Panc1 (cell line): ENCODE measurements around the gene PAPOLB.

Experiments
- SIN3A ChIP-seq: IDR thresholded peaks from 2 replicates; pipeline ENCODE4 v1.6.1; 2012; ENCODE audit warnings: low read depth, mild to moderate bottlenecking, low read length, moderate library complexity, borderline replicate concordance; ENCODE audit not compliant: insufficient read depth
- TF ChIP-seq, protein P1 (sequence below): fragments of 450-650 bp; IDR thresholded peaks from 2 replicates; pipeline ENCODE4 v1.5.1; 2017; ENCODE audit warnings: mild to moderate bottlenecking

DNA sequence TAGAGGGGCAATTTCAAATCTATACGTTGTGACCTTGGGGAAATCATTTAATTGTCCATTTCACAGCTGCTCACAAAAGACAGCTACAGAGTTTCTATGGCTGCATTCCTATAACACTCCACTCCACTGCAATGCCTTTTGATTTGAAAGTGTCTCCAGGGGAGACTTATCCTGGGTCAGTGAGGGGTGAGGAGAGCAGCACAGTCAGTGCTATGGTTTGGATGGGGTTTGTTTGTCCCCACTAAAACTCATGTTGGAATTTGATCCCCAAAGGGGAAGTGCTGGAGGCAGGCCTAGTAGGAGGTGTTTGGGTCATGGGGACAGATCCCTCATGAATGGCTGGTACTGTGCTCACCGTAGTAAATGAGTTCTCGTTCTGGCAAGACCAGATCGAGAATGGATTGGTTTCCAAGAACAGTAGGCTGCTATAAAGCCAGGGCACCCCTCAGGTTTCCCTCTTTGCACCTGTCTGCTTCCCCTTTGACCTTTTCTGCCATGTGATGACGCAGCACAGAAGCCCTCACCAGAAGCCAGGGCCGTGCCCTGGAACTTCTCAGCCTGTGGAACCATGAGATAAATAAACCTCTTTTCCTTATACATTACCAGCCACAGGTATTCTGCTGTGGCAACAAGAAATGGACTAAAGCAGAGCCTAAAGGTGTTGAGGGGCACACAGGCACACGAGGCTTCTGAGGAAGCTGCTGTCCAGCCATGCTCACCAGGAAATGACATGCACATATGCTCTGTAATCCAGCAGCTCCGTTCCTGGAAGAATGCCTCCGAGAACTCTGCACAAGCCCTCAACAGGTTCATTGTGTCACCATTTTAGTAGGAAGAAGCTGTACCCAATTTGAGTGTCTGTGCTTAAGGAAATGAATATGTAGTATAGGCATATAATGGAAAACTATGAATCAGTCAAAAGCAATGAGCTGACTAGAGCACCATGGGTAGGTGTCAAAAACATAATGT lies 5.0 kb upstream of the PAPOLB start:
- TF ChIP-seq, protein P1, sequence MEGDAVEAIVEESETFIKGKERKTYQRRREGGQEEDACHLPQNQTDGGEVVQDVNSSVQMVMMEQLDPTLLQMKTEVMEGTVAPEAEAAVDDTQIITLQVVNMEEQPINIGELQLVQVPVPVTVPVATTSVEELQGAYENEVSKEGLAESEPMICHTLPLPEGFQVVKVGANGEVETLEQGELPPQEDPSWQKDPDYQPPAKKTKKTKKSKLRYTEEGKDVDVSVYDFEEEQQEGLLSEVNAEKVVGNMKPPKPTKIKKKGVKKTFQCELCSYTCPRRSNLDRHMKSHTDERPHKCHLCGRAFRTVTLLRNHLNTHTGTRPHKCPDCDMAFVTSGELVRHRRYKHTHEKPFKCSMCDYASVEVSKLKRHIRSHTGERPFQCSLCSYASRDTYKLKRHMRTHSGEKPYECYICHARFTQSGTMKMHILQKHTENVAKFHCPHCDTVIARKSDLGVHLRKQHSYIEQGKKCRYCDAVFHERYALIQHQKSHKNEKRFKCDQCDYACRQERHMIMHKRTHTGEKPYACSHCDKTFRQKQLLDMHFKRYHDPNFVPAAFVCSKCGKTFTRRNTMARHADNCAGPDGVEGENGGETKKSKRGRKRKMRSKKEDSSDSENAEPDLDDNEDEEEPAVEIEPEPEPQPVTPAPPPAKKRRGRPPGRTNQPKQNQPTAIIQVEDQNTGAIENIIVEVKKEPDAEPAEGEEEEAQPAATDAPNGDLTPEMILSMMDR: no peak
- TF ChIP-seq SIN3A: no peak
